NCI-H2081 (cell line): Measurements from ENCODE around the gene ADCYAP1R1.
"Not testable (repeated sequence)": the region's sequence is repeated elsewhere in the genome, so short reads cannot be mapped to it uniquely, and the experiment has no call there.

ENCODE experiments used
- DNase-seq, 2 experiments: peaks; one replicate each; lab custom pipeline; 2025; lab: John Stamatoyannopoulos, UW

Gene ADCYAP1R1

DNA sequence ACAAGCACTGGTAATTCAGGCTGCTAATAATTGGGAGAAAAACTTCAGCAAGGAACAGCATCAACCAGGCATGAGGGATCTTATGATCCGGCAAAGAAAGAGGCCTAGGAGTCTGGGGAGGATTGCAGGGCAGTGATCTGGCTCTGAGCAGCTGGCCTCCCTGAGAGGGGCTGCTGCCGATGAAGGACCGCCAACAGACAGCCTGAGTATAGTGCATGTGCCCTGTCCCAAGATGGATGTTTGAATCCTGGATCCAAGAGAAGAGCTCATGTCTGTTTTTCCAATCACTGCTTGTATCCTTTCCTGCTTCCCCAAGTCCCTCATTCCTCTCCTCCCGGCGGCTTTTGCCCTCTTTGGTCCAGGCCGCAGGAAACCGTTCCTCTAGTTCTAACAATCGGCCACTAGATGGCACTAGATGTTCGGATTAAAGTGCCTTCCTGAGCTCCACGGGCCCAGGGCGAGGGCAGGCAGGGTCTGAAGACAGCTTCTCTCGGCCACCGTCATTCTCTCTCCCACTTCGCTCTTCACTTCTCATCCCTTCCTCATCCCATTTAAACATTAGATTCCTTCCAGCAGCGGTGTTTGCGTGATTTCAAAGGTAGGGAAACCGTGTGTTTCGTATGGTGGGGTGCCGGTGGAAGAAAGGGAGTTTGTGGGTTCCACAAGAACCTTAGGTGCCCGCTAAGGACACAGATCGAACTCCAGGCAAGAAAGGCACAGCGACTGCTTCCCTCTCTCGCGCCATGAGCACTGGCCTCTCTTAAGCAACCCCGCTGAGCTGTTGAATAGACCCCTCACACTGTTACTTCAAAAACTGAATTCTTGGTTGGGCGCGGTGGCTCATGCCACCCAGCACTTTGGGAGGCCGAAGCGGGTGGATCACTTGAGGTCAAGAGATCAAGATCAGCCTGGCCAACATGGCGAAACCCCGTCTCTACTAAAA is 82.4 kb downstream of the ADCYAP1R1 start:
- DNase-seq: peak; percentile 82

DNA sequence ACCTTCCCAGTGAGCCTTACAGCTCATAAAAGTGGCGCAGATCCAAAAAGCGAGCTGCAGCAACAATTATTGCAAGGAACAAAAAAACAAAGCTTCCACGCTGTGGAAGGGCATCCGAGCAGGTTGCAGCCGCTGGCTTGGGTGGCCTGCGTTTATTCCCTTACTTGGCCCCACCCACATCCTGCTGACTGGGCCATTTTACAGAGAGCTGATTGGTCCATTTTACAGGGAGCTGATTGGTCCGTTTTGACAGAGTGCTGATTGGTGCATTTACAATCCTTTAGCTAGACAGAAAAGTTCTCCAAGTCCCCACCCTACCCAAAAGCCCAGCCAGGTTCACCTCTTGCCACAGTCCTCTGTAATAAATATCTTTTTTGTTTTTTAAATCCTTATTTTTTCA is 85.1 kb downstream of the ADCYAP1R1 start:
- DNase-seq: no peak

DNA sequence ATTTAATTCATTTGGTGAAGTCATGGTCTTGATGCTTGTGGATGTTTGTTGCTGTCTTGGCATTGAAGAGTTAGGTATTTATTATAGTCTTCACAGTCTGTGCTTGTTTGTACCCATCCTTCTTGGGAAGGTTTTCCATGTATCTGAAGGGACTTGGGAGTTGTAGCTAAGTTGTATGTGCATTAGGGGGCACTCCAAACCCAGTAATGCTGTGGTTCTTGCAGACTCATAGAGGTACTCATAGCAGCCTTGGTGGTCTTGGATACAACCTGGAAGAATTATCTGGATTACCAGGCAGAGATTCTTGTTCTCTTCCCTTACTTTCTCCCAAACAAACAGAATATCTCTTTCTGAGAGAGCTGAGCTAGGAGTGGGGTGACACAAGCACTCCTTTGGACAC is 93.2 kb downstream of the ADCYAP1R1 start:
- DNase-seq: no peak

DNA sequence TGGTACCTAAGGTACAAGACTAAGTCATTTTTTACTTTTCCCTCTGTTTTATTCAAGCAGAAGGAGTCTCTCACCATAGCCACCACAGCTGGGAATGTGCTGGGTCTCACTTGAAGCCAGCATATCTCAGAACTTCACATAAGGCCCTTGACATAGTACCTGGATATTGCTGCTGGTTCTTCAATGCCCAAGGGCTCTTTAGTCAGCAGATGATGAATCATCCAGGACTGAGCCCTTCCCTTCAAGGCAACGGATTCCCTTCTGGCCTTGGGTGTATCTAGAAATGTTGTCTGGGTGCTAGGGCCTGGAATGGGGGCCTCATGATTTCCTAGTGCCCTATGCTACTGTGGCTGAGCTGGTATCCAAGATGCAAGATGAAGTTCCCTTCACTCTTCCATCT is 93.9 kb downstream of the ADCYAP1R1 start:
- DNase-seq: no peak

DNA sequence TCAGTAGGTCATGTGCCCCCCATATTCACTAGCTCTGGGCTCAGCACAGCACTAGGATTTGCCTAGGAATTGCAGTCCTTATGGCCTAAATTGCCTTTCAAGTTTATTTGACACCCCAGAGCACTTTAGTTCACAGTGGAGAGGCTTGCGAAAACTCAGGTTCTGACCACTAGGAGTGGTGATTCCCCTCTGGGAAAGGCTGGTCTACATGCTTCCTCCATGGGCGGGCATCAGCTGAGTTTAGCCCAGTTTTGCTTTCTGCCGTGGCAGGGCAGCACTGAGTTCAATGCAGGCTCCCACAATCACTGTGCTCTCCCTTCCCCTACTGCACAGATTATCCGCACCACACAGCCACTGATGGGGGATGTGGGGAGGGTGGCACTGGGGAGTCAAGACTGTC is 94.4 kb downstream of the ADCYAP1R1 start:
- no peak for DNase-seq

DNA sequence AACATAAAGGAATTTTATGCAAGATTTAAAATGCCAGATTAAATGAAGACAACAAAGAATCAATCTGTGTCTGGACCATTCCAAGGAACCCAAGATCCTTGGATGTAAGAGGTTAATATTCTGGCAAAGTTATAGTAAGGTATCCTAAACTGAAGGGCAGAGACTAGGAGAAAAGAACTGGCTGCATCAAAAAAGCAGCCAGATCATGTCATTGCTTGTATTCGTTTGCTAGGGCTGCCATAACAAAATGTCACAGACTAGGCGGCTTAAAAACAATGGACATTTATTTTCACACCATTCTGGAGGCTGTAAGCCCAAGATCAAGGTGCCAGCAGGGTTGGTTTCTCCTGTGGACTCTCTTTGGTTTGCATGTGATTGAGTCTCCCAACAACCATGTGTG is 99.7 kb downstream of the ADCYAP1R1 start:
- DNase-seq: no peak

DNA sequence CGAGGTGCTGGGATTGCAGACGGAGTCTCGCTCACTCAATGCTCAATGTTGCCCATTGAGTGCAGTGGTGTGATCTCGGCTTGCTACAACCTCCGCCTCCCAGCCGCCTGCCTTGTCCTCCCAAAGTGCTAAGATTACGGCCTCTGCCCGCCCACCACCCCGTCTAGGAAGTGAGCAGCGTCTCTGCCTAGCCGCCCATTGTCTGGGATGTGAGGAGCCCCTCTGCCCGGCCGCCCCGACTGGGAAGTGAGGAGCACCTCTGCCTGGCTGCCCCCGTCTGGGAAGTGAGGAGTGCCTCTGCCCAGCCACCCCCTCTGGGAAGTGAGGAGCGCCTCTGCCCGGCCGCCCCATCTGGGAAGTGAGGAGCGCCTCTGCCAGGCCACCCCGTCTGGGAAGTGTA is 101.2 kb downstream of the ADCYAP1R1 start:
- not testable (repeated sequence) for DNase-seq

DNA sequence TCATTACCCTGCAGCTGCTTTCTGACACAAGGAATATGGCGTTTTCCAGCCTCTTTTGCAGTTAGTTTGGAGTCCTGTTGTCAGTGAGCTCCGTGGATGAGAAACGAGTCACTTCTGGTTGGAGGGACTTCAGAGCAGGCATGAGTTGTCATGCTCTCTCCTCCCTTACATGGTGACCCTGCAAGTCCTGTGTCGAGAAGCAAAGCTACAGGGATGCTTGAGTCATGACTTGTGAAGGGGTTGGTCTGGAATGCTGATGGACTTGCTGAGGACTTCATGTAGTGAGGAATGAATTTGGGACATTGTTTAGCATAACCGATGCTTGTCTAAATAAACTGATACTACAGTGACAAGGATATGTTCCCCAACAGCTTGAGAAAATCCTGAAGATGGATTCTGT is 108.8 kb downstream of the ADCYAP1R1 start:
- no peak for DNase-seq
